ENCODE results near the gene KRTAP5-4.

DNA sequence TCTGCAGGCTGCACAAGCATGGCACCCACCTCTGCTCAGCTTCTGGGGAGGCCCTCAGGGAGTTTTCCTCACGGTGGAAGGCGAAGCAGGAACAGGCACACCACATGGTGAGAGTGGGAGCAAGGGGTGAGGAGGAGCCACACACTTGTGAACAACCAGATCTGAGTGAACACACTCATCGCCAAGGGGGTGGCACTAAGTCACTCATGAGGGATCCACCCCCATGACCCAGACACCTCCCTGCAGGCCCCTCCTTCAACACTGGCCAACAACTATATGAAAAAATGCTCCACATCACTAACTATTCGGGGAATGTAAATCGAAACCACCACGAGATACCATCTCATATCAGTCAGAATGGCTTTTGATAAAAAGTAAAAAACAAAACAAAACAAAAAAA lies 23.1 kb downstream of the KRTAP5-4 start:
- TF ChIP-seq, protein P1, sequence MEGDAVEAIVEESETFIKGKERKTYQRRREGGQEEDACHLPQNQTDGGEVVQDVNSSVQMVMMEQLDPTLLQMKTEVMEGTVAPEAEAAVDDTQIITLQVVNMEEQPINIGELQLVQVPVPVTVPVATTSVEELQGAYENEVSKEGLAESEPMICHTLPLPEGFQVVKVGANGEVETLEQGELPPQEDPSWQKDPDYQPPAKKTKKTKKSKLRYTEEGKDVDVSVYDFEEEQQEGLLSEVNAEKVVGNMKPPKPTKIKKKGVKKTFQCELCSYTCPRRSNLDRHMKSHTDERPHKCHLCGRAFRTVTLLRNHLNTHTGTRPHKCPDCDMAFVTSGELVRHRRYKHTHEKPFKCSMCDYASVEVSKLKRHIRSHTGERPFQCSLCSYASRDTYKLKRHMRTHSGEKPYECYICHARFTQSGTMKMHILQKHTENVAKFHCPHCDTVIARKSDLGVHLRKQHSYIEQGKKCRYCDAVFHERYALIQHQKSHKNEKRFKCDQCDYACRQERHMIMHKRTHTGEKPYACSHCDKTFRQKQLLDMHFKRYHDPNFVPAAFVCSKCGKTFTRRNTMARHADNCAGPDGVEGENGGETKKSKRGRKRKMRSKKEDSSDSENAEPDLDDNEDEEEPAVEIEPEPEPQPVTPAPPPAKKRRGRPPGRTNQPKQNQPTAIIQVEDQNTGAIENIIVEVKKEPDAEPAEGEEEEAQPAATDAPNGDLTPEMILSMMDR (IDR thresholded peaks at IDR 0.05) = no peak
- TF ChIP-seq EZH2 (IDR thresholded peaks at IDR 0.05; ENCODE audit: borderline replicate concordance, insufficient read depth, low read depth, low read length, poor library complexity, severe bottlenecking) = no peak

Measured in B cell (primary cell).